GM23248 (cell line): Measurements from ENCODE around the gene HIVEP3. TPM values are rescaled to one million over a fixed set of nuclear protein-coding genes. Genes with fewer than 3 reads are reported as not detected.

Source experiments
- DNase-seq: peaks from one replicate; pipeline ENCODE4 v3.0.0-alpha.2; 2015
- H2AFZ ChIP-seq: fragments of 200-600 bp; sonication (generic); 2 replicates; pipeline ENCODE4 v1.6.1; 2016; ENCODE audit warnings: antibody characterized with exemption
- H3F3A ChIP-seq: fragments of 200-600 bp; sonication (generic); 2 replicates; pipeline ENCODE4 v1.6.1; 2016; ENCODE audit warnings: mild to moderate bottlenecking, antibody characterized with exemption, mixed run types; ENCODE audit not compliant: insufficient read depth
- H3K27ac ChIP-seq: fragments of 200-600 bp; sonication (generic); 2 replicates; pipeline ENCODE4 v1.5.1; 2016; ENCODE audit warnings: mild to moderate bottlenecking
- H3K27me3 ChIP-seq: fragments of 200-600 bp; sonication (generic); replicated peaks from 2 replicates; pipeline ENCODE4 v1.6.1; 2016; ENCODE audit warnings: mild to moderate bottlenecking; ENCODE audit not compliant: insufficient read depth
- H3K36me3 ChIP-seq: fragments of 200-600 bp; sonication (generic); 2 replicates; pipeline ENCODE4 v1.6.1; 2016; ENCODE audit warnings: low read depth, mild to moderate bottlenecking
- H3K4me1 ChIP-seq: fragments of 200-600 bp; sonication (generic); 2 replicates; pipeline ENCODE4 v1.6.1; 2016; ENCODE audit warnings: mild to moderate bottlenecking; ENCODE audit not compliant: insufficient read depth
- H3K4me2 ChIP-seq: fragments of 200-600 bp; sonication (generic); one replicate; pipeline ENCODE4 v1.6.1; 2016; ENCODE audit warnings: mild to moderate bottlenecking; ENCODE audit not compliant: unreplicated experiment
- H3K4me3 ChIP-seq: fragments of 200-600 bp; sonication (generic); 2 replicates; pipeline ENCODE4 v1.5.1; 2016; ENCODE audit warnings: mild to moderate bottlenecking
- H3K79me2 ChIP-seq: fragments of 200-600 bp; sonication (generic); 2 replicates; pipeline ENCODE4 v1.6.1; 2016; ENCODE audit warnings: mild to moderate bottlenecking; ENCODE audit not compliant: insufficient read depth
- H3K9ac ChIP-seq: fragments of 200-600 bp; sonication (generic); 2 replicates; pipeline ENCODE4 v1.6.1; 2016; ENCODE audit warnings: mild to moderate bottlenecking
- H3K9me2 ChIP-seq: fragments of 200-600 bp; sonication (generic); 2 replicates; pipeline ENCODE4 v1.6.1; 2016; ENCODE audit warnings: mixed run types, mild to moderate bottlenecking, moderate library complexity; ENCODE audit not compliant: insufficient read depth
- H3K9me3 ChIP-seq: fragments of 200-600 bp; sonication (generic); one replicate; pipeline ENCODE4 v1.6.1; 2017; ENCODE audit warnings: low read depth
- H4K20me1 ChIP-seq: fragments of 200-600 bp; sonication (generic); 2 replicates; pipeline ENCODE4 v1.6.0; 2016; ENCODE audit not compliant: insufficient read depth
- EZH2 ChIP-seq: fragments of 200-600 bp; sonication (generic); IDR thresholded peaks from 2 replicates; pipeline ENCODE4 v1.6.1; 2018; ENCODE audit warnings: antibody characterized with exemption, mild to moderate bottlenecking; ENCODE audit not compliant: insufficient read depth, poor library complexity, severe bottlenecking
- EZH2phosphoT487 ChIP-seq: fragments of 200-600 bp; sonication (generic); IDR thresholded peaks from 2 replicates; pipeline ENCODE4 v1.6.1; 2018; ENCODE audit warnings: antibody characterized with exemption, moderate library complexity, mild to moderate bottlenecking, low read depth; ENCODE audit not compliant: insufficient read depth
- WGBS, 2 experiments: methylation state at CpG; one replicate each; pipeline ENCODE4 v1.1.6; 2015 to 2017; ENCODE audit warnings: low lambda C conversion rate in 2 of 2, low coverage in 1 of 2; ENCODE audit errors: missing lambda C conversion rate in 2 of 2; 5-methylcytosine and 5-hydroxymethylcytosine counted together
- in situ Hi-C: fragments of 300-500 bp; cut with MboI; formaldehyde crosslinking; loops from 2 replicates; pipeline ENCODE4 v1.15.0; 2020
- polyA plus RNA-seq: library from polyadenylated mRNA; unstranded; fragments of >200 nt; fragmentation: Nextera tagmentation; extraction: Ambion mirVana; gene quantifications from 2 replicates; pipeline ENCODE4 v1.2.1, GENCODE V29; 2016
- total RNA-seq: library from RNA; depleted of rRNA; stranded (reverse); fragments of >200 nt; shearing (Covaris generic); gene quantifications from 2 replicates; pipeline ENCODE4 v1.2.3, GENCODE V29; 2014

HIVEP3 gene
- total and polyA plus RNA-seq, 2 experiments from 2014 or later: 1.7 to 7.2 TPM

- H3K4me1 ChIP-seq: peaks cover 28% of the 10 kb centered on the region
- no peaks in the 10 kb centered on the region for H3K36me3 ChIP-seq
- peak overlapping the region; percentile 33 for H3K4me2 ChIP-seq
These were observed 245.9 kb downstream of the HIVEP3 start for GRCh38 chr1:41672641-41673361.

GRCh38 chr1:41672173-41672572 lies 246.5 kb downstream of the HIVEP3 start:
- Histone ChIP-seq H3K9me3 (no peaks in the 10 kb centered on the region), H3K4me1 (peaks cover 28% of the 10 kb centered on the region), H3K4me2 (peak overlapping the region; percentile 33), H3K27ac (peak overlapping the region; percentile 61), H3F3A (0 out of 2 replicates have a peak, but pooled peaks cover 6% of the 10 kb centered on the region), H3K27me3 (no peaks in the 10 kb centered on the region), H4K20me1 (no peaks in the 10 kb centered on the region), H3K4me3 (peak overlapping the region; percentile 20; the same call in 1 of the 2 replicates), H3K79me2 (no peaks in the 10 kb centered on the region), H3K9ac (peak overlapping the region; percentile 54), H3K36me3 (no peaks in the 10 kb centered on the region), H2AFZ (no peak overlapping the region), H3K9me2 (no peaks in the 10 kb centered on the region)
- in situ Hi-C loops: no loop called here
- 27 to 33% methylated on average over 4 of the region's 4 CpGs for WGBS, 2 experiments
- TF ChIP-seq EZH2 (no peak), EZH2phosphoT487 (no peak)
- DNase-seq: peak; percentile 86

More at GRCh38 chr1:41672641-41673361, 245.9 kb downstream of the HIVEP3 start:
- Histone ChIP-seq H3K79me2 (no peaks in the 10 kb centered on the region), H3K4me3 (peak overlapping the region; percentile 20; the same call in 1 of the 2 replicates), H3F3A (0 out of 2 replicates have a peak, but pooled peaks cover 6% of the 10 kb centered on the region), H3K9ac (peak overlapping the region; percentile 54), H3K9me3 (no peaks in the 10 kb centered on the region), H4K20me1 (no peaks in the 10 kb centered on the region), H3K27me3 (no peaks in the 10 kb centered on the region), H2AFZ (no peak overlapping the region), H3K27ac (peak overlapping the region; percentile 61), H3K9me2 (no peaks in the 10 kb centered on the region)
- WGBS, 2 experiments: 51 to 56% methylated on average over 9 of the region's 9 CpGs
- DNase-seq: peak; percentile 68
- in situ Hi-C loops: no loop called here
- no peak for TF ChIP-seq EZH2
- TF ChIP-seq EZH2phosphoT487: no peak

- no peak overlapping the region for H3K9ac ChIP-seq
- no peak overlapping the region for H3K4me3 ChIP-seq
- no peaks in the 10 kb centered on the region for H4K20me1 ChIP-seq
- in situ Hi-C loops: no loop called here
- no peak overlapping the region for H3K4me2 ChIP-seq
- no peaks in the 10 kb centered on the region for H3K36me3 ChIP-seq
- 0 out of 2 replicates have a peak, but pooled peaks cover 6% of the 10 kb centered on the region for H3F3A ChIP-seq
- H3K27ac ChIP-seq: no peak overlapping the region
- no peaks in the 10 kb centered on the region for H3K27me3 ChIP-seq
- no peak overlapping the region for H2AFZ ChIP-seq
- no peak for DNase-seq
- 97 to 98% methylated on average over 15 of the region's 15 CpGs for whole genome bisulfite sequencing, 2 experiments
- peaks cover 28% of the 10 kb centered on the region for H3K4me1 ChIP-seq
- no peaks in the 10 kb centered on the region for H3K79me2 ChIP-seq
- no peak for TF ChIP-seq EZH2phosphoT487
- no peak for TF ChIP-seq EZH2
- H3K9me3 ChIP-seq: no peaks in the 10 kb centered on the region
- H3K9me2 ChIP-seq: no peaks in the 10 kb centered on the region
These were observed 247.5 kb downstream of the HIVEP3 start for GRCh38 chr1:41671116-41671755.

- WGBS, 2 experiments: 81 to 82% methylated on average over 4 of the region's 4 CpGs
- Histone ChIP-seq H2AFZ (no peak overlapping the region), H3K4me1 (peaks cover 28% of the 10 kb centered on the region), H3K79me2 (no peaks in the 10 kb centered on the region), H3K9ac (no peak overlapping the region), H4K20me1 (no peaks in the 10 kb centered on the region), H3K9me3 (no peaks in the 10 kb centered on the region), H3K4me3 (no peak overlapping the region), H3K4me2 (no peak overlapping the region), H3K9me2 (no peaks in the 10 kb centered on the region), H3F3A (0 out of 2 replicates have a peak, but pooled peaks cover 6% of the 10 kb centered on the region), H3K27me3 (no peaks in the 10 kb centered on the region), H3K36me3 (no peaks in the 10 kb centered on the region), H3K27ac (0 out of 2 replicates have a peak overlapping the region, but pooled peaks have one; percentile 5)
- DNase-seq: peak; percentile 85
- in situ Hi-C loops: no loop called here
- TF ChIP-seq EZH2phosphoT487 (no peak), EZH2 (no peak)
These were observed 248.3 kb downstream of the HIVEP3 start for GRCh38 chr1:41670217-41670957.
